Muscle layer of duodenum (tissue), 2 donors: ENCODE measurements around the gene TXNRD1.

Experiments used
- H3K27ac ChIP-seq: one replicate; pipeline ENCODE4 v1.7.0; 2013; ENCODE audit warnings: mild to moderate bottlenecking, low read length
- H3K27me3 ChIP-seq: one replicate; pipeline ENCODE4 v1.7.0; 2013; ENCODE audit warnings: low read depth, mild to moderate bottlenecking, control low read depth, low read length
- H3K36me3 ChIP-seq, 2 donors: one replicate each; pipeline ENCODE4 v1.7.0; 2013; ENCODE audit warnings: low read length in 2 of 2, control low read depth in 1 of 2, mild to moderate bottlenecking in 1 of 2; ENCODE audit not compliant: insufficient read depth in 2 of 2, control insufficient read depth in 1 of 2
- H3K4me1 ChIP-seq, 2 donors: one replicate each; pipeline ENCODE4 v1.7.0; 2013; ENCODE audit warnings: low read length in 2 of 2, mild to moderate bottlenecking in 2 of 2, control low read depth in 1 of 2, moderate library complexity in 1 of 2; ENCODE audit not compliant: insufficient read depth in 2 of 2, control insufficient read depth in 1 of 2
- H3K4me3 ChIP-seq, 2 donors: one replicate each; pipeline ENCODE4 v1.7.0; 2013; ENCODE audit warnings: low read length in 2 of 2, low read depth in 1 of 2, mild to moderate bottlenecking in 1 of 2
- H3K9me3 ChIP-seq, 2 donors: one replicate each; pipeline ENCODE4 v1.7.0; 2013; ENCODE audit warnings: low read length in 2 of 2, control low read depth in 1 of 2, mild to moderate bottlenecking in 1 of 2; ENCODE audit not compliant: control insufficient read depth in 1 of 2
- donor health status: healthy.

TXNRD1 gene

GRCh38 chr12:104348283-104348993, 132.9 kb downstream of the TXNRD1 start:
- H3K27ac ChIP-seq, result no peak overlapping the region
- H3K9me3 ChIP-seq, result no peaks in the 10 kb centered on the region
- no peak overlapping the region for H3K4me3 ChIP-seq
- peaks cover 35 to 44% of the 10 kb centered on the region in 2 donors for H3K36me3 ChIP-seq
- no peaks in the 10 kb centered on the region for H3K4me1 ChIP-seq
- H3K27me3 ChIP-seq, result no peaks in the 10 kb centered on the region

DNA sequence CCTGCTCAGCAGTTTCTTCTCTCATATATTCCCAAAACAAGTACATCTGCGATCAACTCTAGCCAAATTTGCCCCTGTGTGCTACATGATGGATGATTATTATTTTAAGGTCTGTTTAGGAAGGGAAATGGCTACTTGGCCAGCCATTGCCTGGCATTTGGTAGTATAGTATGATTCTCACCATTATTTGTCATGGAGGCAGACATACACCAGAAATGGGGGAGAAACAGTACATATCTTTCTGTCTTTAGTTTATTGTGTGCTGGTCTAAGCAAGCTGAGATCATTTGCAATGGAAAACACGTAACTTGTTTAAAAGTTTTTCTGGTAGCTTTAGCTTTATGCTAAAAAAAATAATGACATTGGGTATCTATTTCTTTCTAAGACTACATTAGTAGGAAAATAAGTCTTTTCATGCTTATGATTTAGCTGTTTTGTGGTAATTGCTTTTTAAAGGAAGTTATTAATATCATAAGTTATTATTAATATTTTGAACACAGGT, 133.5 kb downstream of the TXNRD1 start:
- Histone ChIP-seq H3K36me3 (peaks cover 35 to 44% of the 10 kb centered on the region in 2 donors), H3K27me3 (no peaks in the 10 kb centered on the region), H3K9me3 (no peaks in the 10 kb centered on the region), H3K27ac (no peak overlapping the region), H3K4me1 (no peaks in the 10 kb centered on the region), H3K4me3 (no peak overlapping the region)

GRCh38 chr12:104350211-104351056, 134.9 kb downstream of the TXNRD1 start:
- no peak overlapping the region for H3K27ac ChIP-seq
- peaks cover 35% of the 10 kb centered on the region in 2 donors for H3K36me3 ChIP-seq

DNA sequence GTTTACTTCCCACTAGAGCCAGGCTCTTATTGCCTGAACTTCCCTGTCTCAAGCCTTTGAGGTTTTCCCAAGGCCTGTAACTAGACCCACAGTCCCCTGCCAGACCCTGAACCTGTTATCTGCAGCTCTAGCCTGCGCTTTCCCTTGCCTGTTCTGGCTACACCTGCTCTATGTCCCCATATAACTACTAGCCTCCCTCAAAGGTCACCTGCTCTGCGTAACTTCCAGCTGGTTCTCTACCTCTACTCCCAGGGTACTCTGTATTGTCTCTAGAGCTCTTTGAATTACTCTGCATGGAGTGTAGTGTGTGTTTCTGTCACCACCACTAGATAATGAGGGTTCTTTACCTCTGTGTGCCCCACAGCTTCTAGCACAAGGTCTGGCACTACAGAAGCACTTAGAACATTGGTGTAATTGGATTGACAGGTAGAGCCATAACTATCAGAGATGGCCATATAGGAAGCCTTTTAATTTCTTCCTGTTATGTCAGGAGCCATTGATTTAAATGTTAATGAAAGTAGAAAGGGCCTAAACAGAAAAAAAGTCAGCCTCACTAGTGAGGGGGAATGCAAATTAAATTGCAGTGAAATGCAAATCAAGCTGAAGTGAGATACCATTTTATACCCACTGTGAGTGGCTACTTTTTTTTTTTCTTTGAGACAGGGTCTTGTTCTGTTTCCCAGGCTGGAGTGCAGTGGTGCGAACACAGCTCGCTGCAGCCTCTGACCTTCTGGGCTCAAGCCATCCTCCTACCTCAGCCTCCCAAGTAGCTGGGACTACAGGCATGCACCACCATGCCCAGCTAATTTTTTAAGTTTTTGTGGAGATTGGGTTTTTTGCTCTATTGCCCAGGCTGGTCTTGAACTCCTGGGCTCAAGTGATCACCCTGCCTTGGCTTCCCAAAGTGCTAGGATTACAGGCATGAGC, 135.7 kb downstream of the TXNRD1 start:
- no peak overlapping the region for H3K27ac ChIP-seq
- peaks cover 31 to 35% of the 10 kb centered on the region in 2 donors for H3K36me3 ChIP-seq
- H3K4me3 ChIP-seq, result no peak overlapping the region
- no peaks in the 10 kb centered on the region for H3K4me1 ChIP-seq
- H3K27me3 ChIP-seq, result no peaks in the 10 kb centered on the region
- H3K9me3 ChIP-seq, result no peaks in the 10 kb centered on the region

More at GRCh38 chr12:104350211-104351056, 134.9 kb downstream of the TXNRD1 start:
- Histone ChIP-seq H3K4me1 (no peaks in the 10 kb centered on the region), H3K4me3 (no peak overlapping the region), H3K27me3 (no peaks in the 10 kb centered on the region), H3K9me3 (no peaks in the 10 kb centered on the region)

DNA sequence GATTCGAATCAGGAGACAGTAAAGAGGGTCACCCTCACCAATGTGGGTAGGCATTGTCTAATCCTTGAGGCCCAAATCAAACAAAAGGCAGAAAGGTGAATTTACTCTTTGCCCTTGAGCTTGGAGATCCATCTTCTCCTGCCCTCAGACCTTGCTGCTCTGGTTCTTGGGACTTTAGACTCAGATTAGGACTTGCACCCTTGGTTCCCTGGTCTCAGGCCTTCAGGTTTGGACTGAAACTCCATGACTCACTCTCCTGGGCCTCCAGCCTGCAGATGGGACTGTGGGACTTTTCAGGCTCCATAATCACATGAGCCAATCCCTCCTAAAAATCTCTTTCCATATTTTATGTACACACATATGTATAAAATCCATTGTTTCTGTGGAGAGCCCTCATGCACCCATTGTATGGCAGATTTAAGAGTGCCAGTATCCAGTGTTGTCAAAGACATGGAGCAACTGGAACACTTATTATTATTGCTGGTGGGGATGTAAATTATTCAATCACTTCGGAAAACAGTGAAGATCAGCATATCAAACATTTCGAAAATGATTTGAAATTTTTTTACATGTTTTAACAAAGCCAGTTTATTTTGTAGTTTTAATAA, 136.6 kb downstream of the TXNRD1 start:
- no peak overlapping the region for H3K4me3 ChIP-seq
- no peaks in the 10 kb centered on the region for H3K9me3 ChIP-seq
- no peak overlapping the region for H3K27ac ChIP-seq
- H3K36me3 ChIP-seq, result peaks cover 31 to 33% of the 10 kb centered on the region in 2 donors
- H3K27me3 ChIP-seq, result no peaks in the 10 kb centered on the region
- no peaks in the 10 kb centered on the region for H3K4me1 ChIP-seq

GRCh38 chr12:104353012-104353981, 137.7 kb downstream of the TXNRD1 start:
- H3K4me3 ChIP-seq, result no peak overlapping the region
- no peaks in the 10 kb centered on the region for H3K27me3 ChIP-seq
- no peaks in the 10 kb centered on the region for H3K4me1 ChIP-seq
- H3K36me3 ChIP-seq, result peaks cover 20 to 22% of the 10 kb centered on the region in 2 donors
- H3K27ac ChIP-seq, result no peak overlapping the region
- no peaks in the 10 kb centered on the region for H3K9me3 ChIP-seq

- Histone ChIP-seq H3K9me3 (no peaks in the 10 kb centered on the region), H3K4me3 (no peak overlapping the region), H3K4me1 (no peaks in the 10 kb centered on the region), H3K36me3 (peaks cover 11 to 12% of the 10 kb centered on the region in 2 donors), H3K27ac (no peak overlapping the region), H3K27me3 (no peaks in the 10 kb centered on the region)
Measured at GRCh38 chr12:104354167-104354867, 138.7 kb downstream of the TXNRD1 start.

DNA sequence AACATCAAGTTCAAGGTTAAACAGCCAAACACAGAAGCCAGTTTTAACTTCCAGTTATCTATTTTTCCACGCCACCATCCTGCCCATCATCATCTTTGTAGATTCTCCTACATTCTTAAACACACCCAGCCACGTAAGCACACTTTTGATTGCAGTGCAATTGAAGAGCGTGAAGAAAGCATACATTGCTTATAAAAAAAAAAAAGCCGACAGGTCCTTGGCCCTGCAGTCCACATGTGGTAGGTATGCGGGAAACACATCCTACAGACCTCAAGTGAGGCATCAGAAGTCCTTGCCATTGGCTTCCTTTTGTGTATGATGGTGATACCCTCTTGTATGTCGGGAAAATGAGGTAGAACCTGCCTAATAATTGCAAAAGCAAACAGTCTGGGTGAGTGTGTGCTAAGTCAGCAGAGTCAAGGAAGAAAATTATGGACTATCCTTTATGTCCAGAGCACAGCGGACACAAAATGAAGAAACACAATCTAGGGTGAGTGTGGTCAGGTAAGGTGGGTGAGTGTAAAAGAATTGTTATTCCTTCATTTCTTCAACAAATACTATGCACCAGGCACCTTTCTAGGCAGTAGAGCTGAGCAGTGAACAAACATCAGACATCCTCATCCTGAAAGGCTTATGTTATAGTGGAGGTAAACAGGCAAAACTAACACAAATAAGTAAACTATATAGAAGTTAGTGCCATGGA, 139.4 kb downstream of the TXNRD1 start:
- H3K36me3 ChIP-seq, result peaks cover 8 to 9% of the 10 kb centered on the region in 2 donors
- no peak overlapping the region for H3K27ac ChIP-seq
- no peak overlapping the region for H3K4me3 ChIP-seq
- H3K9me3 ChIP-seq, result peaks cover 0 to under 1% of the 10 kb centered on the region in 2 donors
- H3K4me1 ChIP-seq, result no peaks in the 10 kb centered on the region
- no peaks in the 10 kb centered on the region for H3K27me3 ChIP-seq

DNA sequence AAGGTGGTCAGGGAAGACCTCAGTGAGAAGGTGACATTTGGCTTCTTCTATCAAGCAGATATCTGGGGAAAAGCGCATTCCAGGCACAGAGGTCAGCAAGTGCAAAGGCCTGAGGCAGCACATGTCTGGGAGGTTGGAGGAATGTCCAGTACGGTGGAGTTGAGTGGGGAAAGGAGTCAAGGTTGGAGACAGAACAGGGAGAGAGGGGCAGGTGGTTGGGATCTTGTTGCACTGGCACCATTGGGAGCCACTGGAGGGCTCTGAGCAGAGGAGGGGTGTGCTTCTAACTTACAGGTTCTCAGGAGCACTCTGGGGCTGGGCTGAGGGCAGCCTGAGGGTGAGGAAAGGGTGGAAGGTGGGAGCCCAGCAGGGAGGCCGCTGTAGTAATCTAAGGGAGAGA, 140.1 kb downstream of the TXNRD1 start:
- Histone ChIP-seq H3K27me3 (no peaks in the 10 kb centered on the region), H3K4me1 (no peaks in the 10 kb centered on the region), H3K4me3 (no peak overlapping the region), H3K27ac (no peak overlapping the region), H3K36me3 (peaks cover 4 to 7% of the 10 kb centered on the region in 2 donors), H3K9me3 (peaks cover 0 to 3% of the 10 kb centered on the region in 2 donors)
